Measurements from ENCODE around the gene HLA-G. TPM values are rescaled to one million over a fixed set of nuclear protein-coding genes. Genes with fewer than 3 reads are reported as not detected.
A peak's percentile ranks its signal among the peaks of the same experiment; 100 is the strongest.

HLA-G gene
- total and polyA plus RNA-seq, 11 donors = 0.23 to 0.77 (median 0.44) TPM; not detected in 7

DNA sequence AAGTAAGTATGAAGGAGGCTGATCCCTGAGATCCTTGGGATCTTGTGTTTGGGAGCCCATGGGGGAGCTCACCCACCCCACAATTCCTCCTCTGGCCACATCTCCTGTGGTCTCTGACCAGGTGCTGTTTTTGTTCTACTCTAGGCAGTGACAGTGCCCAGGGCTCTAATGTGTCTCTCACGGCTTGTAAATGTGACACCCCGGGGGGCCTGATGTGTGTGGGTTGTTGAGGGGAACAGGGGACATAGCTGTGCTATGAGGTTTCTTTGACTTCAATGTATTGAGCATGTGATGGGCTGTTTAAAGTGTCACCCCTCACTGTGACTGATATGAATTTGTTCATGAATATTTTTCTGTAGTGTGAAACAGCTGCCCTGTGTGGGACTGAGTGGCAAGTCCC lies 2.8 kb downstream of the HLA-G start:
- Histone ChIP-seq H3K9me3 (no peaks in the 10 kb centered on the region), H3K4me3 (no peak overlapping the region), H3K4me1 (peaks cover 0 to 12% (median 3%) of the 10 kb centered on the region in 12 donors), H3K36me3 (no peaks in the 10 kb centered on the region), H3K27ac (no peak overlapping the region), H3K27me3 (peaks cover 17 to 86% (median 31%) of the 10 kb centered on the region in 9 donors)
- DNase-seq (no peak), ATAC-seq (no peak)
- 67 to 82% (median 73%) methylated on average over 2 of the region's 2 CpGs for WGBS, 4 donors
- TF ChIP-seq CTCF (IDR thresholded peaks at IDR 0.05) = no peak
- TF ChIP-seq POLR2A (IDR thresholded peaks at IDR 0.05) = no peak
- intact Hi-C loops (cut with DNase I) = loop anchor here in 3 of 10 donors (5.0 to 10.0 kb wide), 3 partner anchors 73 to 186 kb away; no protein-coding TSS in a partner anchor

DNA sequence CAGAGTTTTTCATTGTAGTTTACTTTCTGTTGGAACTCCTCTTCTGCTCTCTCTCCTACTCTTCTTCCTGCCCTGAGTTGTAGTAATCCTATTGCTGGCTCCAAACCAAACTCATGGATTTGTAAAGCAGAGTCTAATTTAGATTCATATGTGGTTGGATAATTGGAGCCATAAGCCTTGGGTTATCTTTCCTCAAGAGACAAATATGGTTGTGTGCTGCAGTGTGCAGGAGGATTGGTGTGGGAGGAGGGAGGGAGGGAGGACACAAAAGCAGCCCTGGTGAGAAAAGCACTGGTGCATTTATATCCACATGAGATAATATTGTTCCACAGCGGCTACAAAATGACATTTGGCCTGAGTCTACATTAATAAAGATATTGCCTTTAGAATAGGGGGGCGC lies 4.2 kb downstream of the HLA-G start:
- H3K27me3 ChIP-seq = peaks cover 17 to 88% (median 31%) of the 10 kb centered on the region in 9 donors
- no peak for ATAC-seq
- H3K4me3 ChIP-seq = no peak overlapping the region
- H3K9me3 ChIP-seq = no peaks in the 10 kb centered on the region
- H3K4me1 ChIP-seq = peaks cover 0 to 12% (median 3%) of the 10 kb centered on the region in 12 donors
- WGBS, 4 donors = 67 to 82% (median 73%) methylated on average over 2 of the region's 2 CpGs
- H3K27ac ChIP-seq = no peak overlapping the region
- no peak for DNase-seq
- no peaks in the 10 kb centered on the region for H3K36me3 ChIP-seq
- intact Hi-C loops (cut with DNase I) = loop anchor here in 4 of 10 donors (2.0 to 10.0 kb wide), 4 partner anchors 74 to 187 kb away; no protein-coding TSS in a partner anchor
- no peak for TF ChIP-seq CTCF (IDR thresholded peaks at IDR 0.05)
- no peak for TF ChIP-seq POLR2A (IDR thresholded peaks at IDR 0.05)

- intact Hi-C loops (cut with DNase I) = loop anchor here (1.0 to 10.0 kb wide), 10 partner anchors 77 to 190 kb away; no protein-coding TSS in a partner anchor
- peak in 2 of 4 donors; percentile 57 to 73 for ATAC-seq
- H3K27me3 ChIP-seq = peaks cover under 1 to 76% (median 9%) of the 10 kb centered on the region in 9 donors
Observed at GRCh38 chr6:29834564-29835436, 7.2 kb downstream of the HLA-G start.

More at GRCh38 chr6:29834564-29835436, 7.2 kb downstream of the HLA-G start:
- WGBS, 4 donors = 14 to 23% (median 22%) methylated on average over 16 of the region's 16 CpGs
- peak; percentile 68 to 96 (median 88) for TF ChIP-seq CTCF (IDR thresholded peaks at IDR 0.05)
- TF ChIP-seq POLR2A (IDR thresholded peaks at IDR 0.05) = no peak
- Histone ChIP-seq H3K9me3 (no peaks in the 10 kb centered on the region), H3K4me3 (no peak overlapping the region), H3K4me1 (peaks cover 0 to 4% (median 0%) of the 10 kb centered on the region in 12 donors), H3K36me3 (no peaks in the 10 kb centered on the region), H3K27ac (no peak overlapping the region)
- DNase-seq = peak in 1 of 5 donors; percentile 46

Measured in heart left ventricle (tissue), 16 donors.